Fibroblast of pulmonary artery (primary cell): Measurements from ENCODE around the gene GFRA1.

ENCODE experiments used
- DNase-seq: peaks from one replicate; pipeline ENCODE4 v3.0.0-alpha.2; 2010; ENCODE audit warnings: low read depth
- H3K4me3 ChIP-seq: replicated peaks from 2 replicates; pipeline ENCODE4 v1.5.1; 2011; ENCODE audit warnings: low read depth, mild to moderate bottlenecking, control low read depth, low read length, moderate library complexity
- CTCF ChIP-seq: IDR thresholded peaks from 2 replicates; pipeline ENCODE4 v1.5.1; 2011; ENCODE audit warnings: mild to moderate bottlenecking, control low read depth, low read length, inconsistent platforms; ENCODE audit errors: missing control alignments

Gene GFRA1

GRCh38 chr10:116101616-116102315 is 171.2 kb downstream of the GFRA1 start:
- TF ChIP-seq CTCF, result no peak
- no peak for DNase-seq
- H3K4me3 ChIP-seq, result no peak overlapping the region

GRCh38 chr10:116100984-116101383 is 172.0 kb downstream of the GFRA1 start:
- no peak for DNase-seq
- no peak for TF ChIP-seq CTCF
- no peak overlapping the region for H3K4me3 ChIP-seq

- no peak overlapping the region for H3K4me3 ChIP-seq
- TF ChIP-seq CTCF, result no peak
- DNase-seq, result no peak
Measured at GRCh38 chr10:116099023-116099420, 174.0 kb downstream of the GFRA1 start.

- DNase-seq, result no peak
- no peak for TF ChIP-seq CTCF
- H3K4me3 ChIP-seq, result no peak overlapping the region
Measured at GRCh38 chr10:116098411-116099022, 174.5 kb downstream of the GFRA1 start.

GRCh38 chr10:116097239-116097784 is 175.7 kb downstream of the GFRA1 start:
- DNase-seq, result no peak
- TF ChIP-seq CTCF, result no peak
- no peak overlapping the region for H3K4me3 ChIP-seq

GRCh38 chr10:116096526-116096925 is 176.5 kb downstream of the GFRA1 start:
- TF ChIP-seq CTCF, result no peak
- no peak for DNase-seq
- H3K4me3 ChIP-seq, result no peak overlapping the region

- TF ChIP-seq CTCF, result no peak
- no peak for DNase-seq
- no peak overlapping the region for H3K4me3 ChIP-seq
Measured at GRCh38 chr10:116094356-116094755, 178.7 kb downstream of the GFRA1 start.
